OCI-LY7 (cell line): Measurements from ENCODE around the gene HLF.

ENCODE experiments used
- CTCF ChIP-seq: fragments of 200-600 bp; sonication (generic); conservative IDR thresholded peaks from 2 replicates; pipeline ENCODE4 v1.5.1; 2014; ENCODE audit warnings: mild to moderate bottlenecking, antibody characterized with exemption, low read length, moderate library complexity, mixed read lengths
- EZH2phosphoT487 ChIP-seq: fragments of 200-600 bp; sonication (generic); IDR thresholded peaks from 2 replicates; pipeline ENCODE4 v1.6.1; 2018; ENCODE audit warnings: low read depth, borderline replicate concordance, mild to moderate bottlenecking, mixed run types, antibody characterized with exemption, low read length, moderate library complexity, mixed read lengths

- TF ChIP-seq CTCF = no peak
- no peak for TF ChIP-seq EZH2phosphoT487
Observed at GRCh38 chr17:55311767-55312375, 47.1 kb downstream of the HLF start.
